ENCODE results near the gene RHBDF1. TPM values are rescaled to one million over a fixed set of nuclear protein-coding genes. Genes with fewer than 3 reads are reported as not detected.
A peak's percentile ranks its signal among the peaks of the same experiment; 100 is the strongest.

The RHBDF1 gene
- polyA plus RNA-seq, 2 of the 4 experiments (the other 2 are of a cell fraction), result 13.5 to 19.2 TPM

DNA sequence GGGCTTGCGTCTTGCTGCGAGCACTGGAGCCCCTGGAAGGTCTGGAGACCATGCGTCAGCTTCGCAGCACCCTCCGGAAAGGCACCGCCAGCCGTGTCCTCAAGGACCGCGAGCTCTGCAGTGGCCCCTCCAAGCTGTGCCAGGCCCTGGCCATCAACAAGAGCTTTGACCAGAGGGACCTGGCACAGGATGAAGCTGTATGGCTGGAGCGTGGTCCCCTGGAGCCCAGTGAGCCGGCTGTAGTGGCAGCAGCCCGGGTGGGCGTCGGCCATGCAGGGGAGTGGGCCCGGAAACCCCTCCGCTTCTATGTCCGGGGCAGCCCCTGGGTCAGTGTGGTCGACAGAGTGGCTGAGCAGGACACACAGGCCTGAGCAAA lies 13.0 kb upstream of the RHBDF1 start:
- TF ChIP-seq CHD2 (IDR thresholded peaks at IDR 0.05; ENCODE audit: low read length, partially characterized antibody) (no peak), TFCP2L1 (CRISPR knock-in tag; IDR thresholded peaks at IDR 0.05) (no peak), ZFP36 (IDR thresholded peaks at IDR 0.05; ENCODE audit: borderline replicate concordance, partially characterized antibody) (no peak), NR3C1 (IDR thresholded peaks at IDR 0.05) (no peak), SMC3 (IDR thresholded peaks at IDR 0.05) (no peak)
- no peak for DNase-seq (ENCODE audit: low read depth in 1 of 2, low spot score in 1 of 2)
- no peak overlapping the region for H3K4me2 ChIP-seq
- WGBS (ENCODE audit: missing lambda C conversion rate), result 92% methylated on average over 17 of the region's 18 CpGs
- POLR2A ChIA-PET, result interaction anchor here (1.1 kb wide), 1 partner anchor 13 kb away, joined by 3 read pairs; the partner anchor contains the start of gene RHBDF1
- FAIRE-seq, result no peak
- peaks cover 10% of the 10 kb centered on the region for H3K4me1 ChIP-seq
- CTCF ChIA-PET, result interaction anchor here (0.6 to 30.3 kb wide), 7 partner anchors 9 to 664 kb away, joined by 3 to 718 read pairs (median 4); partner anchors contain the start of genes MPG and RHBDF1
- ATAC-seq, result no peak; a peak in 1 of 6 replicates
- no peaks in the 10 kb centered on the region for H3K9me3 ChIP-seq
- no peak overlapping the region for H3K4me3 ChIP-seq
- peak overlapping the region in 1 of 2 experiments; percentile 60; a peak in 2 of 6 replicates for H3K27ac ChIP-seq

GRCh38 chr16:84718-85406 lies 12.4 kb upstream of the RHBDF1 start:
- 61% methylated on average over 6 of the region's 7 CpGs for WGBS (ENCODE audit: missing lambda C conversion rate)
- POLR2A ChIA-PET, result interaction anchor here (1.1 kb wide), 1 partner anchor 12 kb away, joined by 3 read pairs; the partner anchor contains the start of gene RHBDF1
- H3K4me2 ChIP-seq, result no peak overlapping the region

GRCh38 chr16:83781-84615 lies 11.6 kb upstream of the RHBDF1 start:
- CTCF ChIA-PET, result interaction anchor here (1.2 to 30.3 kb wide), 5 partner anchors 12 to 278 kb away, joined by 3 to 718 read pairs (median 7); partner anchors contain the start of genes HBQ1, MPG and RHBDF1
- WGBS (ENCODE audit: missing lambda C conversion rate), result 87% methylated on average over 21 of the region's 21 CpGs
- POLR2A ChIA-PET, result no interaction called here
- TF ChIP-seq ZNF302 (CRISPR knock-in tag; IDR thresholded peaks at IDR 0.05) (no peak), JUN (IDR thresholded peaks at IDR 0.05) (no peak), PHF8 (IDR thresholded peaks at IDR 0.05; ENCODE audit: borderline replicate concordance, low read depth) (no peak), HMGXB4 (CRISPR knock-in tag; IDR thresholded peaks at IDR 0.05; ENCODE audit: borderline replicate concordance) (no peak), RFX5 (IDR thresholded peaks at IDR 0.05) (no peak), BHLHE40 (IDR thresholded peaks at IDR 0.05; ENCODE audit: low read depth, low read length) (no peak), RAD21 (conservative IDR thresholded peaks at IDR 0.05 in 1 of 2, IDR thresholded peaks at IDR 0.05 in 1 of 2) (no peak), CBX8 (IDR thresholded peaks at IDR 0.05) (no peak), EP300 (IDR thresholded peaks at IDR 0.05) (no peak), GATA3 (IDR thresholded peaks at IDR 0.05; ENCODE audit: borderline replicate concordance) (no peak), HDAC2 (IDR thresholded peaks at IDR 0.05) (no peak), NPAS2 (CRISPR knock-in tag; IDR thresholded peaks at IDR 0.05; ENCODE audit: borderline replicate concordance) (no peak), E2F6 (IDR thresholded peaks at IDR 0.05; ENCODE audit: borderline replicate concordance, low read depth) (no peak), JUNB (IDR thresholded peaks at IDR 0.05) (no peak)
- TF ChIP-seq, protein P1, sequence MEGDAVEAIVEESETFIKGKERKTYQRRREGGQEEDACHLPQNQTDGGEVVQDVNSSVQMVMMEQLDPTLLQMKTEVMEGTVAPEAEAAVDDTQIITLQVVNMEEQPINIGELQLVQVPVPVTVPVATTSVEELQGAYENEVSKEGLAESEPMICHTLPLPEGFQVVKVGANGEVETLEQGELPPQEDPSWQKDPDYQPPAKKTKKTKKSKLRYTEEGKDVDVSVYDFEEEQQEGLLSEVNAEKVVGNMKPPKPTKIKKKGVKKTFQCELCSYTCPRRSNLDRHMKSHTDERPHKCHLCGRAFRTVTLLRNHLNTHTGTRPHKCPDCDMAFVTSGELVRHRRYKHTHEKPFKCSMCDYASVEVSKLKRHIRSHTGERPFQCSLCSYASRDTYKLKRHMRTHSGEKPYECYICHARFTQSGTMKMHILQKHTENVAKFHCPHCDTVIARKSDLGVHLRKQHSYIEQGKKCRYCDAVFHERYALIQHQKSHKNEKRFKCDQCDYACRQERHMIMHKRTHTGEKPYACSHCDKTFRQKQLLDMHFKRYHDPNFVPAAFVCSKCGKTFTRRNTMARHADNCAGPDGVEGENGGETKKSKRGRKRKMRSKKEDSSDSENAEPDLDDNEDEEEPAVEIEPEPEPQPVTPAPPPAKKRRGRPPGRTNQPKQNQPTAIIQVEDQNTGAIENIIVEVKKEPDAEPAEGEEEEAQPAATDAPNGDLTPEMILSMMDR (IDR thresholded peaks at IDR 0.05), result no peak
- TF ChIP-seq, protein P2, sequence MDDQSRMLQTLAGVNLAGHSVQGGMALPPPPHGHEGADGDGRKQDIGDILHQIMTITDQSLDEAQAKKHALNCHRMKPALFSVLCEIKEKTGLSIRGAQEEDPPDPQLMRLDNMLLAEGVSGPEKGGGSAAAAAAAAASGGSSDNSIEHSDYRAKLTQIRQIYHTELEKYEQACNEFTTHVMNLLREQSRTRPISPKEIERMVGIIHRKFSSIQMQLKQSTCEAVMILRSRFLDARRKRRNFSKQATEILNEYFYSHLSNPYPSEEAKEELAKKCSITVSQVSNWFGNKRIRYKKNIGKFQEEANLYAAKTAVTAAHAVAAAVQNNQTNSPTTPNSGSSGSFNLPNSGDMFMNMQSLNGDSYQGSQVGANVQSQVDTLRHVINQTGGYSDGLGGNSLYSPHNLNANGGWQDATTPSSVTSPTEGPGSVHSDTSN (IDR thresholded peaks at IDR 0.05), result no peak

More at GRCh38 chr16:84718-85406, 12.4 kb upstream of the RHBDF1 start:
- DNase-seq (ENCODE audit: low read depth in 1 of 2, low spot score in 1 of 2) (no peak), FAIRE-seq (no peak), ATAC-seq (peak; percentile 14 to 36; a peak in 5 of 6 replicates)
- CTCF ChIA-PET, result interaction anchor here (1.5 to 30.3 kb wide), 5 partner anchors 11 to 277 kb away, joined by 4 to 718 read pairs (median 7); partner anchors contain the start of genes MPG and RHBDF1
- Histone ChIP-seq H3K4me3 (no peak overlapping the region), H3K9me3 (no peaks in the 10 kb centered on the region), H3K27ac (peak overlapping the region in 1 of 2 experiments; percentile 60; a peak in 3 of 6 replicates), H3K4me1 (peaks cover 10% of the 10 kb centered on the region)
- TF ChIP-seq, protein P3, sequence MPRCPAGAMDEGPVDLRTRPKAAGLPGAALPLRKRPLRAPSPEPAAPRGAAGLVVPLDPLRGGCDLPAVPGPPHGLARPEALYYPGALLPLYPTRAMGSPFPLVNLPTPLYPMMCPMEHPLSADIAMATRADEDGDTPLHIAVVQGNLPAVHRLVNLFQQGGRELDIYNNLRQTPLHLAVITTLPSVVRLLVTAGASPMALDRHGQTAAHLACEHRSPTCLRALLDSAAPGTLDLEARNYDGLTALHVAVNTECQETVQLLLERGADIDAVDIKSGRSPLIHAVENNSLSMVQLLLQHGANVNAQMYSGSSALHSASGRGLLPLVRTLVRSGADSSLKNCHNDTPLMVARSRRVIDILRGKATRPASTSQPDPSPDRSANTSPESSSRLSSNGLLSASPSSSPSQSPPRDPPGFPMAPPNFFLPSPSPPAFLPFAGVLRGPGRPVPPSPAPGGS (IDR thresholded peaks at IDR 0.05), result 0 out of 3 replicates have a peak, but pooled peaks have one; percentile 20
- TF ChIP-seq SMC3 (IDR thresholded peaks at IDR 0.05) (no peak), CBX2 (IDR thresholded peaks at IDR 0.05; ENCODE audit: borderline replicate concordance, low read depth) (no peak), TFCP2L1 (CRISPR knock-in tag; IDR thresholded peaks at IDR 0.05) (no peak)
- TF ChIP-seq, protein P4, sequence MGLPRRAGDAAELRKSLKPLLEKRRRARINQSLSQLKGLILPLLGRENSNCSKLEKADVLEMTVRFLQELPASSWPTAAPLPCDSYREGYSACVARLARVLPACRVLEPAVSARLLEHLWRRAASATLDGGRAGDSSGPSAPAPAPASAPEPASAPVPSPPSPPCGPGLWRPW (IDR thresholded peaks at IDR 0.05), result no peak

More at GRCh38 chr16:83781-84615, 11.6 kb upstream of the RHBDF1 start:
- Histone ChIP-seq H3K4me1 (peaks cover 13% of the 10 kb centered on the region), H3K4me2 (no peak overlapping the region), H3K9me3 (no peaks in the 10 kb centered on the region), H3K4me3 (no peak overlapping the region), H3K27ac (peak overlapping the region in 1 of 2 experiments; percentile 60; a peak in 1 of 6 replicates)
- ATAC-seq (peak; percentile 33 to 46; a peak in 3 of 6 replicates), FAIRE-seq (no peak), DNase-seq (ENCODE audit: low read depth in 1 of 2, low spot score in 1 of 2) (no peak)
